ENCODE measurements around the gene DCDC2C. TPM values are rescaled to one million over a fixed set of nuclear protein-coding genes. Genes with fewer than 3 reads are reported as not detected.

The DCDC2C gene
- total and polyA plus RNA-seq, 9 of the 15 experiments (the other 6 are each of a cell fraction or from before 2014, with no cell fraction given): not detected

DNA sequence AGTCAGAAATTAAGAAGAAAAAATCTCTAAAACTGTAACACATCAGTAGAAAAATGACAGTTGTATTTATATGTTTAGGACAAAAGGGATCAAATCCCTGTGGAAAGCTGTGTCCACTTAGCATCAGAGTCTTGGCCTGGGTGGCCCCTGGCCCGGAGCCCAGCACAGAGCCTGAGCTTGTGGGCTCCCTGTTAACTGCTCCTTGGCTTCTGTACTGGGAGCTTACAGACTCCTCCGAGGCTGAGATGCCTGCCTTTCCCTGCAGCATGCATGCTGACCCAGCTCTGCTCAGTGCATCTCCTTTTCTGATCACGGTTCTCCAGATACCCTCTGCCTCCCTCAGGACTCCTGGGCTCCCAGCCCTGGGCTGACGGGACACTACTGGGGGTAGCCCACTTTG is 98.1 kb downstream of the DCDC2C start (continued):
- TF ChIP-seq, protein P1, sequence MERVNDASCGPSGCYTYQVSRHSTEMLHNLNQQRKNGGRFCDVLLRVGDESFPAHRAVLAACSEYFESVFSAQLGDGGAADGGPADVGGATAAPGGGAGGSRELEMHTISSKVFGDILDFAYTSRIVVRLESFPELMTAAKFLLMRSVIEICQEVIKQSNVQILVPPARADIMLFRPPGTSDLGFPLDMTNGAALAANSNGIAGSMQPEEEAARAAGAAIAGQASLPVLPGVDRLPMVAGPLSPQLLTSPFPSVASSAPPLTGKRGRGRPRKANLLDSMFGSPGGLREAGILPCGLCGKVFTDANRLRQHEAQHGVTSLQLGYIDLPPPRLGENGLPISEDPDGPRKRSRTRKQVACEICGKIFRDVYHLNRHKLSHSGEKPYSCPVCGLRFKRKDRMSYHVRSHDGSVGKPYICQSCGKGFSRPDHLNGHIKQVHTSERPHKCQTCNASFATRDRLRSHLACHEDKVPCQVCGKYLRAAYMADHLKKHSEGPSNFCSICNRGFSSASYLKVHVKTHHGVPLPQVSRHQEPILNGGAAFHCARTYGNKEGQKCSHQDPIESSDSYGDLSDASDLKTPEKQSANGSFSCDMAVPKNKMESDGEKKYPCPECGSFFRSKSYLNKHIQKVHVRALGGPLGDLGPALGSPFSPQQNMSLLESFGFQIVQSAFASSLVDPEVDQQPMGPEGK (CRISPR knock-in tag; IDR thresholded peaks at IDR 0.05; ENCODE audit: borderline replicate concordance): no peak
- TF ChIP-seq U2AF2 (optimal IDR thresholded peaks at IDR 0.05; ENCODE audit: low read depth, low read length) (no peak), NEUROD1 (IDR thresholded peaks at IDR 0.05; ENCODE audit: borderline replicate concordance, low read depth, low read length, partially characterized antibody) (no peak), DMBX1 (CRISPR knock-in tag; IDR thresholded peaks at IDR 0.05; ENCODE audit: borderline replicate concordance) (no peak), LARP7 (IDR thresholded peaks at IDR 0.05) (no peak), ZNF12 (CRISPR knock-in tag; IDR thresholded peaks at IDR 0.05) (no peak), NELFE (IDR thresholded peaks at IDR 0.05; ENCODE audit: insufficient read depth, insufficient read length) (no peak)
- TF ChIP-seq, protein P2, sequence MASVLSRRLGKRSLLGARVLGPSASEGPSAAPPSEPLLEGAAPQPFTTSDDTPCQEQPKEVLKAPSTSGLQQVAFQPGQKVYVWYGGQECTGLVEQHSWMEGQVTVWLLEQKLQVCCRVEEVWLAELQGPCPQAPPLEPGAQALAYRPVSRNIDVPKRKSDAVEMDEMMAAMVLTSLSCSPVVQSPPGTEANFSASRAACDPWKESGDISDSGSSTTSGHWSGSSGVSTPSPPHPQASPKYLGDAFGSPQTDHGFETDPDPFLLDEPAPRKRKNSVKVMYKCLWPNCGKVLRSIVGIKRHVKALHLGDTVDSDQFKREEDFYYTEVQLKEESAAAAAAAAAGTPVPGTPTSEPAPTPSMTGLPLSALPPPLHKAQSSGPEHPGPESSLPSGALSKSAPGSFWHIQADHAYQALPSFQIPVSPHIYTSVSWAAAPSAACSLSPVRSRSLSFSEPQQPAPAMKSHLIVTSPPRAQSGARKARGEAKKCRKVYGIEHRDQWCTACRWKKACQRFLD (CRISPR knock-in tag; IDR thresholded peaks at IDR 0.05): no peak
- TF ChIP-seq, protein P3, sequence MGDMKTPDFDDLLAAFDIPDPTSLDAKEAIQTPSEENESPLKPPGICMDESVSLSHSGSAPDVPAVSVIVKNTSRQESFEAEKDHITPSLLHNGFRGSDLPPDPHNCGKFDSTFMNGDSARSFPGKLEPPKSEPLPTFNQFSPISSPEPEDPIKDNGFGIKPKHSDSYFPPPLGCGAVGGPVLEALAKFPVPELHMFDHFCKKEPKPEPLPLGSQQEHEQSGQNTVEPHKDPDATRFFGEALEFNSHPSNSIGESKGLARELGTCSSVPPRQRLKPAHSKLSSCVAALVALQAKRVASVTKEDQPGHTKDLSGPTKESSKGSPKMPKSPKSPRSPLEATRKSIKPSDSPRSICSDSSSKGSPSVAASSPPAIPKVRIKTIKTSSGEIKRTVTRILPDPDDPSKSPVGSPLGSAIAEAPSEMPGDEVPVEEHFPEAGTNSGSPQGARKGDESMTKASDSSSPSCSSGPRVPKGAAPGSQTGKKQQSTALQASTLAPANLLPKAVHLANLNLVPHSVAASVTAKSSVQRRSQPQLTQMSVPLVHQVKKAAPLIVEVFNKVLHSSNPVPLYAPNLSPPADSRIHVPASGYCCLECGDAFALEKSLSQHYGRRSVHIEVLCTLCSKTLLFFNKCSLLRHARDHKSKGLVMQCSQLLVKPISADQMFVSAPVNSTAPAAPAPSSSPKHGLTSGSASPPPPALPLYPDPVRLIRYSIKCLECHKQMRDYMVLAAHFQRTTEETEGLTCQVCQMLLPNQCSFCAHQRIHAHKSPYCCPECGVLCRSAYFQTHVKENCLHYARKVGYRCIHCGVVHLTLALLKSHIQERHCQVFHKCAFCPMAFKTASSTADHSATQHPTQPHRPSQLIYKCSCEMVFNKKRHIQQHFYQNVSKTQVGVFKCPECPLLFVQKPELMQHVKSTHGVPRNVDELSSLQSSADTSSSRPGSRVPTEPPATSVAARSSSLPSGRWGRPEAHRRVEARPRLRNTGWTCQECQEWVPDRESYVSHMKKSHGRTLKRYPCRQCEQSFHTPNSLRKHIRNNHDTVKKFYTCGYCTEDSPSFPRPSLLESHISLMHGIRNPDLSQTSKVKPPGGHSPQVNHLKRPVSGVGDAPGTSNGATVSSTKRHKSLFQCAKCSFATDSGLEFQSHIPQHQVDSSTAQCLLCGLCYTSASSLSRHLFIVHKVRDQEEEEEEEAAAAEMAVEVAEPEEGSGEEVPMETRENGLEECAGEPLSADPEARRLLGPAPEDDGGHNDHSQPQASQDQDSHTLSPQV (IDR thresholded peaks at IDR 0.05): no peak
- TF ChIP-seq, protein P4, sequence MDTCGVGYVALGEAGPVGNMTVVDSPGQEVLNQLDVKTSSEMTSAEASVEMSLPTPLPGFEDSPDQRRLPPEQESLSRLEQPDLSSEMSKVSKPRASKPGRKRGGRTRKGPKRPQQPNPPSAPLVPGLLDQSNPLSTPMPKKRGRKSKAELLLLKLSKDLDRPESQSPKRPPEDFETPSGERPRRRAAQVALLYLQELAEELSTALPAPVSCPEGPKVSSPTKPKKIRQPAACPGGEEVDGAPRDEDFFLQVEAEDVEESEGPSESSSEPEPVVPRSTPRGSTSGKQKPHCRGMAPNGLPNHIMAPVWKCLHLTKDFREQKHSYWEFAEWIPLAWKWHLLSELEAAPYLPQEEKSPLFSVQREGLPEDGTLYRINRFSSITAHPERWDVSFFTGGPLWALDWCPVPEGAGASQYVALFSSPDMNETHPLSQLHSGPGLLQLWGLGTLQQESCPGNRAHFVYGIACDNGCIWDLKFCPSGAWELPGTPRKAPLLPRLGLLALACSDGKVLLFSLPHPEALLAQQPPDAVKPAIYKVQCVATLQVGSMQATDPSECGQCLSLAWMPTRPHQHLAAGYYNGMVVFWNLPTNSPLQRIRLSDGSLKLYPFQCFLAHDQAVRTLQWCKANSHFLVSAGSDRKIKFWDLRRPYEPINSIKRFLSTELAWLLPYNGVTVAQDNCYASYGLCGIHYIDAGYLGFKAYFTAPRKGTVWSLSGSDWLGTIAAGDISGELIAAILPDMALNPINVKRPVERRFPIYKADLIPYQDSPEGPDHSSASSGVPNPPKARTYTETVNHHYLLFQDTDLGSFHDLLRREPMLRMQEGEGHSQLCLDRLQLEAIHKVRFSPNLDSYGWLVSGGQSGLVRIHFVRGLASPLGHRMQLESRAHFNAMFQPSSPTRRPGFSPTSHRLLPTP (IDR thresholded peaks at IDR 0.05; ENCODE audit: borderline replicate concordance, extremely low read depth, insufficient read length): no peak
- TF ChIP-seq, protein P5, sequence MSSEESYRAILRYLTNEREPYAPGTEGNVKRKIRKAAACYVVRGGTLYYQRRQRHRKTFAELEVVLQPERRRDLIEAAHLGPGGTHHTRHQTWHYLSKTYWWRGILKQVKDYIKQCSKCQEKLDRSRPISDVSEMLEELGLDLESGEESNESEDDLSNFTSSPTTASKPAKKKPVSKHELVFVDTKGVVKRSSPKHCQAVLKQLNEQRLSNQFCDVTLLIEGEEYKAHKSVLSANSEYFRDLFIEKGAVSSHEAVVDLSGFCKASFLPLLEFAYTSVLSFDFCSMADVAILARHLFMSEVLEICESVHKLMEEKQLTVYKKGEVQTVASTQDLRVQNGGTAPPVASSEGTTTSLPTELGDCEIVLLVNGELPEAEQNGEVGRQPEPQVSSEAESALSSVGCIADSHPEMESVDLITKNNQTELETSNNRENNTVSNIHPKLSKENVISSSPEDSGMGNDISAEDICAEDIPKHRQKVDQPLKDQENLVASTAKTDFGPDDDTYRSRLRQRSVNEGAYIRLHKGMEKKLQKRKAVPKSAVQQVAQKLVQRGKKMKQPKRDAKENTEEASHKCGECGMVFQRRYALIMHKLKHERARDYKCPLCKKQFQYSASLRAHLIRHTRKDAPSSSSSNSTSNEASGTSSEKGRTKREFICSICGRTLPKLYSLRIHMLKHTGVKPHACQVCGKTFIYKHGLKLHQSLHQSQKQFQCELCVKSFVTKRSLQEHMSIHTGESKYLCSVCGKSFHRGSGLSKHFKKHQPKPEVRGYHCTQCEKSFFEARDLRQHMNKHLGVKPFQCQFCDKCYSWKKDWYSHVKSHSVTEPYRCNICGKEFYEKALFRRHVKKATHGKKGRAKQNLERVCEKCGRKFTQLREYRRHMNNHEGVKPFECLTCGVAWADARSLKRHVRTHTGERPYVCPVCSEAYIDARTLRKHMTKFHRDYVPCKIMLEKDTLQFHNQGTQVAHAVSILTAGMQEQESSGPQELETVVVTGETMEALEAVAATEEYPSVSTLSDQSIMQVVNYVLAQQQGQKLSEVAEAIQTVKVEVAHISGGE (CRISPR knock-in tag; IDR thresholded peaks at IDR 0.05): no peak
